A549 (cell line): ENCODE data around the gene E2F1. TPM values are rescaled to one million over a fixed set of nuclear protein-coding genes. Genes with fewer than 3 reads are reported as not detected.

ENCODE experiments used
- CBX8 ChIP-seq: fragments of 200-600 bp; sonication (generic); IDR thresholded peaks from 2 replicates; pipeline ENCODE4 v1.6.1; 2016
- CEBPB ChIP-seq, 2 experiments: fragments of >200 bp in 1 of 2; sonication (Bioruptor Twin) in 1 of 2; formaldehyde crosslinking in 1 of 2; IDR thresholded peaks; 2 replicates each; pipeline ENCODE4 v1.6.1; 2012 to 2016
- EHMT2 ChIP-seq: fragments of 200-600 bp; sonication (generic); IDR thresholded peaks from 2 replicates; pipeline ENCODE4 v1.6.1; 2016; ENCODE audit warnings: antibody characterized with exemption, low read depth, mild to moderate bottlenecking, moderate library complexity
- EP300 ChIP-seq, 2 experiments: fragments of >200 bp; sonication (Bioruptor Twin); formaldehyde crosslinking; IDR thresholded peaks; 2 replicates in 1 of 2; 3 replicates in 1 of 2; pipeline ENCODE4 v1.6.1; 2016 to 2017
- ESRRA ChIP-seq: fragments of 150-350 bp; IDR thresholded peaks from 2 replicates; pipeline ENCODE4 v1.6.1; 2014; ENCODE audit warnings: mild to moderate bottlenecking, low read length, borderline replicate concordance
- FOSB ChIP-seq: fragments of 250-450 bp; sonication (Bioruptor Pico); IDR thresholded peaks from 2 replicates; pipeline ENCODE4 v1.5.0; 2020; ENCODE audit warnings: mild to moderate bottlenecking, moderate library complexity
- FOXS1 ChIP-seq: fragments of 250-450 bp; sonication (Bioruptor Pico); IDR thresholded peaks from 2 replicates; pipeline ENCODE4 v1.5.0; 2020; ENCODE audit warnings: mild to moderate bottlenecking, moderate library complexity
- HDAC2 ChIP-seq: fragments of 200-600 bp; sonication (generic); IDR thresholded peaks from 2 replicates; pipeline ENCODE4 v1.6.1; 2016
- HOXA7 ChIP-seq: fragments of 250-450 bp; sonication (Bioruptor Pico); IDR thresholded peaks from 2 replicates; pipeline ENCODE4 v1.5.0; 2020; ENCODE audit warnings: mild to moderate bottlenecking, moderate library complexity
- JUN ChIP-seq, 2 experiments: fragments of >200 bp; sonication (Bioruptor Twin); formaldehyde crosslinking; IDR thresholded peaks; 2 replicates in 1 of 2; 3 replicates in 1 of 2; pipeline ENCODE4 v1.6.1; 2016 to 2017
- JUNB ChIP-seq: fragments of >200 bp; sonication (Bioruptor Twin); formaldehyde crosslinking; IDR thresholded peaks from 2 replicates; pipeline ENCODE4 v1.6.1; 2016
- KDM5A ChIP-seq: fragments of 200-600 bp; sonication (generic); IDR thresholded peaks from 2 replicates; pipeline ENCODE4 v1.6.1; 2016; ENCODE audit warnings: antibody characterized with exemption, mild to moderate bottlenecking
- MYC ChIP-seq: IDR thresholded peaks from 2 replicates; pipeline ENCODE4 v1.6.1; 2012; ENCODE audit warnings: mild to moderate bottlenecking, inconsistent platforms, low read length, improper control_type of control experiment, borderline replicate concordance
- NFE2L2 ChIP-seq: fragments of 150-350 bp; conservative IDR thresholded peaks from 2 replicates; pipeline ENCODE4 v1.6.1; 2014; ENCODE audit warnings: low read length
- PHF8 ChIP-seq: fragments of 200-600 bp; sonication (generic); IDR thresholded peaks from 2 replicates; pipeline ENCODE4 v1.6.1; 2016; ENCODE audit warnings: low read depth, mild to moderate bottlenecking, antibody characterized with exemption, moderate library complexity, borderline replicate concordance
- POLR2AphosphoS2 ChIP-seq: conservative IDR thresholded peaks from 2 replicates; pipeline ENCODE4 v1.6.1; 2012; ENCODE audit warnings: low read length, improper control_type of control experiment, inconsistent platforms
- RAD21 ChIP-seq, 2 experiments: fragments of >200 bp in 1 of 2; sonication (Bioruptor Twin) in 1 of 2; formaldehyde crosslinking in 1 of 2; IDR thresholded peaks in 1 of 2; conservative IDR thresholded peaks in 1 of 2; 2 replicates in 1 of 2; 3 replicates in 1 of 2; pipeline ENCODE4 v1.6.1; 2012 to 2018; ENCODE audit warnings: inconsistent platforms in 1 of 2
- RNF2 ChIP-seq: fragments of 200-600 bp; sonication (generic); IDR thresholded peaks from 2 replicates; pipeline ENCODE4 v1.6.1; 2016; ENCODE audit warnings: low read depth, mild to moderate bottlenecking, antibody characterized with exemption, moderate library complexity, borderline replicate concordance
- SREBF2 ChIP-seq: fragments of 450-650 bp; IDR thresholded peaks from 2 replicates; pipeline ENCODE4 v1.6.1; 2014; ENCODE audit warnings: mild to moderate bottlenecking, moderate library complexity
- TP53 ChIP-seq: fragments of 250-450 bp; sonication (Bioruptor Pico); IDR thresholded peaks from 2 replicates; pipeline ENCODE4 v1.5.0; 2021; ENCODE audit warnings: mild to moderate bottlenecking, moderate library complexity
- ZC3H11A ChIP-seq: fragments of 450-650 bp; IDR thresholded peaks from 2 replicates; pipeline ENCODE4 v1.6.1; 2014; ENCODE audit warnings: antibody characterized with exemption, mild to moderate bottlenecking
- ZNF302 ChIP-seq: fragments of 250-450 bp; sonication (Bioruptor Pico); IDR thresholded peaks from 2 replicates; pipeline ENCODE4 v1.9.0; 2021; ENCODE audit warnings: inconsistent platforms, mild to moderate bottlenecking, moderate library complexity
- polyA plus RNA-seq, 4 experiments: library from polyadenylated mRNA; depleted of rRNA in 3 of 4; stranded (reverse); fragments of >200 nt; fragmentation: RNase III in 1 of 4; extraction: RNeasy Plus Mini Kit Qiagen cat#74134 plus additional on column Dnase treatment in 1 of 4; gene quantifications; 2 replicates in 3 of 4; 3 replicates in 1 of 4; pipeline ENCODE4 v1.2.3, GENCODE V29; 2011 to 2017
- TF ChIP-seq, protein P1 (sequence below): fragments of >200 bp; sonication (Bioruptor Twin); formaldehyde crosslinking; IDR thresholded peaks from 3 replicates; pipeline ENCODE4 v1.6.1; 2016
- TF ChIP-seq, protein P2 (sequence below): fragments of >200 bp; sonication (Bioruptor Twin); formaldehyde crosslinking; IDR thresholded peaks from 3 replicates; pipeline ENCODE4 v1.5.1; 2016
- TF ChIP-seq, protein P3 (sequence below): fragments of 450-650 bp; IDR thresholded peaks from 2 replicates; pipeline ENCODE4 v1.6.1; 2014; ENCODE audit warnings: antibody characterized with exemption
- TF ChIP-seq, protein P4 (sequence below): IDR thresholded peaks from 2 replicates; pipeline ENCODE4 v1.6.1; 2012; ENCODE audit warnings: low read depth, borderline replicate concordance
- TF ChIP-seq, protein P5 (sequence below): fragments of 250-450 bp; sonication (Bioruptor Pico); IDR thresholded peaks from 2 replicates; pipeline ENCODE4 v1.5.0; 2021; ENCODE audit warnings: mild to moderate bottlenecking, moderate library complexity, borderline replicate concordance
- TF ChIP-seq, protein P6 (sequence below): fragments of 250-450 bp; sonication (Bioruptor Pico); IDR thresholded peaks from 2 replicates; pipeline ENCODE4 v1.5.0; 2020; ENCODE audit warnings: low read depth, mild to moderate bottlenecking, moderate library complexity

Gene E2F1
- polyA plus RNA-seq, 2 of the 4 experiments (the other 2 are of a cell fraction) = 17.9 to 35.8 TPM

DNA sequence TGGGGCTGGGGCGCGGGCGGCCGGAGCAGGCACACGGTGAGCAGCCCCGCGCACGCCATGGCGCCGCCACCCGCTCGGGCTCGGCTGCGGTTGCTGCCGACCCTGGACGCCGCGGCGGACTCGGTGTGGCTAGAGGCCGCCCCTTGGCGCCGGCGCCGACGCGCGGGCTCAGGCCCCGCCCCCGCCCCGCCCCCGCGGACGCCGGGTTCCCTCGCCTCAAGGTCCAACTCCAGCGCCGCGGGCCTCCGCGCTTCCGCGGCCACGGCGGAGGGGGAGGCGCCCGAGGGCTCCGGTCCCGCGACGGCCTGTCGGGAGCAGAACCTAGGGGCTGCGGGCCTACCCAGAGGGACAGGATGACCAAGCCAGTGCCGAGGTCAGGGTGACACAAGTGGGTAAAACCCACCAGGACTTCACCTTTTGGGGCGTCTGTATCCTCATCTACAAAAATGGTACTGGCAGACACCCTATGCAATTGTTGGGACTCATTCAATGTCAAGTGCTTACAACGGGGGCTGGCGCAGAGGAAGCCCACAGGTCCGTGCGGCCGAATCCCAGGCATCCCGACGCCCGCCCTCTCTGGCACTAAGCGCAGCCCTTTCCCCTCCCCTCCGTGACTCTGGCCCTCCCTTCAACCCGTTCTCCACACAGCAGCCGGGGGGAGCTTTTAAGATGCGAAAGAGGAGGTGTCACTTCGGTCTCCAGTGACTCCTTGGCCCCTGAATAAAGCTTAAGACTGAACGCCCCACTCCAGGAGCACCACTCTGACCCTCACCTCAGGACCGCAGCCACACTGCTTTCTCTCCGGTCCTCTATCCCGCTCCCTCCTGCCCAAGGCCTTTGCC lies 11.7 kb downstream of the E2F1 start, which contains the start of gene NECAB3 (continued):
- TF ChIP-seq, protein P1, sequence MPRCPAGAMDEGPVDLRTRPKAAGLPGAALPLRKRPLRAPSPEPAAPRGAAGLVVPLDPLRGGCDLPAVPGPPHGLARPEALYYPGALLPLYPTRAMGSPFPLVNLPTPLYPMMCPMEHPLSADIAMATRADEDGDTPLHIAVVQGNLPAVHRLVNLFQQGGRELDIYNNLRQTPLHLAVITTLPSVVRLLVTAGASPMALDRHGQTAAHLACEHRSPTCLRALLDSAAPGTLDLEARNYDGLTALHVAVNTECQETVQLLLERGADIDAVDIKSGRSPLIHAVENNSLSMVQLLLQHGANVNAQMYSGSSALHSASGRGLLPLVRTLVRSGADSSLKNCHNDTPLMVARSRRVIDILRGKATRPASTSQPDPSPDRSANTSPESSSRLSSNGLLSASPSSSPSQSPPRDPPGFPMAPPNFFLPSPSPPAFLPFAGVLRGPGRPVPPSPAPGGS = peak; percentile 71; the same call in 2 of the 3 replicates
- TF ChIP-seq KDM5A = no peak
- no peak for TF ChIP-seq ZNF302 (CRISPR knock-in tag)
- TF ChIP-seq, protein P2, sequence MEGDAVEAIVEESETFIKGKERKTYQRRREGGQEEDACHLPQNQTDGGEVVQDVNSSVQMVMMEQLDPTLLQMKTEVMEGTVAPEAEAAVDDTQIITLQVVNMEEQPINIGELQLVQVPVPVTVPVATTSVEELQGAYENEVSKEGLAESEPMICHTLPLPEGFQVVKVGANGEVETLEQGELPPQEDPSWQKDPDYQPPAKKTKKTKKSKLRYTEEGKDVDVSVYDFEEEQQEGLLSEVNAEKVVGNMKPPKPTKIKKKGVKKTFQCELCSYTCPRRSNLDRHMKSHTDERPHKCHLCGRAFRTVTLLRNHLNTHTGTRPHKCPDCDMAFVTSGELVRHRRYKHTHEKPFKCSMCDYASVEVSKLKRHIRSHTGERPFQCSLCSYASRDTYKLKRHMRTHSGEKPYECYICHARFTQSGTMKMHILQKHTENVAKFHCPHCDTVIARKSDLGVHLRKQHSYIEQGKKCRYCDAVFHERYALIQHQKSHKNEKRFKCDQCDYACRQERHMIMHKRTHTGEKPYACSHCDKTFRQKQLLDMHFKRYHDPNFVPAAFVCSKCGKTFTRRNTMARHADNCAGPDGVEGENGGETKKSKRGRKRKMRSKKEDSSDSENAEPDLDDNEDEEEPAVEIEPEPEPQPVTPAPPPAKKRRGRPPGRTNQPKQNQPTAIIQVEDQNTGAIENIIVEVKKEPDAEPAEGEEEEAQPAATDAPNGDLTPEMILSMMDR = no peak
- TF ChIP-seq ZC3H11A = no peak
- TF ChIP-seq, protein P3, sequence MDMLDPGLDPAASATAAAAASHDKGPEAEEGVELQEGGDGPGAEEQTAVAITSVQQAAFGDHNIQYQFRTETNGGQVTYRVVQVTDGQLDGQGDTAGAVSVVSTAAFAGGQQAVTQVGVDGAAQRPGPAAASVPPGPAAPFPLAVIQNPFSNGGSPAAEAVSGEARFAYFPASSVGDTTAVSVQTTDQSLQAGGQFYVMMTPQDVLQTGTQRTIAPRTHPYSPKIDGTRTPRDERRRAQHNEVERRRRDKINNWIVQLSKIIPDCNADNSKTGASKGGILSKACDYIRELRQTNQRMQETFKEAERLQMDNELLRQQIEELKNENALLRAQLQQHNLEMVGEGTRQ = no peak
- no peak for TF ChIP-seq FOSB (CRISPR knock-in tag)
- peak in 1 of 2 experiments; percentile 78; a peak in 3 of 5 replicates for TF ChIP-seq JUN (IDR thresholded peaks at IDR 0.05)
- 0 out of 2 replicates have a peak, but pooled peaks have one; percentile 43 for TF ChIP-seq POLR2AphosphoS2
- no peak for TF ChIP-seq SREBF2
- TF ChIP-seq, protein P4, sequence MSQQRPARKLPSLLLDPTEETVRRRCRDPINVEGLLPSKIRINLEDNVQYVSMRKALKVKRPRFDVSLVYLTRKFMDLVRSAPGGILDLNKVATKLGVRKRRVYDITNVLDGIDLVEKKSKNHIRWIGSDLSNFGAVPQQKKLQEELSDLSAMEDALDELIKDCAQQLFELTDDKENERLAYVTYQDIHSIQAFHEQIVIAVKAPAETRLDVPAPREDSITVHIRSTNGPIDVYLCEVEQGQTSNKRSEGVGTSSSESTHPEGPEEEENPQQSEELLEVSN = peak; percentile 40; the same call in 1 of the 2 replicates
- no peak for TF ChIP-seq FOXS1 (CRISPR knock-in tag)
- TF ChIP-seq TP53 = peak; percentile 63; the same call in 1 of the 2 replicates
- no peak for TF ChIP-seq NFE2L2
- TF ChIP-seq, protein P5, sequence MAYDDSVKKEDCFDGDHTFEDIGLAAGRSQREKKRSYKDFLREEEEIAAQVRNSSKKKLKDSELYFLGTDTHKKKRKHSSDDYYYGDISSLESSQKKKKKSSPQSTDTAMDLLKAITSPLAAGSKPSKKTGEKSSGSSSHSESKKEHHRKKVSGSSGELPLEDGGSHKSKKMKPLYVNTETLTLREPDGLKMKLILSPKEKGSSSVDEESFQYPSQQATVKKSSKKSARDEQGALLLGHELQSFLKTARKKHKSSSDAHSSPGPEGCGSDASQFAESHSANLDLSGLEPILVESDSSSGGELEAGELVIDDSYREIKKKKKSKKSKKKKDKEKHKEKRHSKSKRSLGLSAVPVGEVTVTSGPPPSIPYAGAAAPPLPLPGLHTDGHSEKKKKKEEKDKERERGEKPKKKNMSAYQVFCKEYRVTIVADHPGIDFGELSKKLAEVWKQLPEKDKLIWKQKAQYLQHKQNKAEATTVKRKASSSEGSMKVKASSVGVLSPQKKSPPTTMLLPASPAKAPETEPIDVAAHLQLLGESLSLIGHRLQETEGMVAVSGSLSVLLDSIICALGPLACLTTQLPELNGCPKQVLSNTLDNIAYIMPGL (CRISPR knock-in tag) = no peak
- TF ChIP-seq EP300 (IDR thresholded peaks at IDR 0.05) = no peak
- TF ChIP-seq PHF8 = peak; percentile 76
- TF ChIP-seq, protein P6, sequence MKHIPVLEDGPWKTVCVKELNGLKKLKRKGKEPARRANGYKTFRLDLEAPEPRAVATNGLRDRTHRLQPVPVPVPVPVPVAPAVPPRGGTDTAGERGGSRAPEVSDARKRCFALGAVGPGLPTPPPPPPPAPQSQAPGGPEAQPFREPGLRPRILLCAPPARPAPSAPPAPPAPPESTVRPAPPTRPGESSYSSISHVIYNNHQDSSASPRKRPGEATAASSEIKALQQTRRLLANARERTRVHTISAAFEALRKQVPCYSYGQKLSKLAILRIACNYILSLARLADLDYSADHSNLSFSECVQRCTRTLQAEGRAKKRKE (CRISPR knock-in tag) = no peak
- TF ChIP-seq JUNB = no peak
- no peak for TF ChIP-seq CEBPB (IDR thresholded peaks at IDR 0.05)
- peak; percentile 63 for TF ChIP-seq RNF2
- TF ChIP-seq RAD21 (conservative IDR thresholded peaks at IDR 0.05 in 1 of 2, IDR thresholded peaks at IDR 0.05 in 1 of 2) = no peak
- no peak for TF ChIP-seq MYC
- no peak for TF ChIP-seq CBX8
- TF ChIP-seq EHMT2 = no peak
- TF ChIP-seq ESRRA = no peak
- TF ChIP-seq HOXA7 (CRISPR knock-in tag) = peak; percentile 20; the same call in 1 of the 2 replicates
- no peak for TF ChIP-seq HDAC2
